Skeletal muscle cell (primary cell): ENCODE results near the gene DHTKD1.
"Not testable (repeated sequence)": the region's sequence is repeated elsewhere in the genome, so short reads cannot be mapped to it uniquely, and the experiment has no call there.

Experiments used
- DNase-seq: peaks from one replicate; pipeline ENCODE4 v3.0.0-alpha.2; 2010; ENCODE audit warnings: low read depth
- H3K4me3 ChIP-seq: 2 replicates; pipeline ENCODE4 v1.5.1; 2011; ENCODE audit warnings: low read depth, mild to moderate bottlenecking, control low read depth, low read length, moderate library complexity

DHTKD1 gene

GRCh38 chr10:12062754-12063482, 5.8 kb upstream of the DHTKD1 start:
- H3K4me3 ChIP-seq = no peak overlapping the region
- no peak for DNase-seq

GRCh38 chr10:12063483-12063818, 5.3 kb upstream of the DHTKD1 start:
- no peak overlapping the region for H3K4me3 ChIP-seq
- DNase-seq = no peak

- no peak overlapping the region for H3K4me3 ChIP-seq
- DNase-seq = peak; percentile 30
Observed at GRCh38 chr10:12067336-12067735, 1.4 kb upstream of the DHTKD1 start.

GRCh38 chr10:12071441-12071840, 2.7 kb downstream of the DHTKD1 start:
- H3K4me3 ChIP-seq, DNase-seq: not testable (repeated sequence)

GRCh38 chr10:12073526-12073925, 4.8 kb downstream of the DHTKD1 start:
- H3K4me3 ChIP-seq = no peak overlapping the region

GRCh38 chr10:12077580-12078180, 8.9 kb downstream of the DHTKD1 start:
- no peak overlapping the region for H3K4me3 ChIP-seq
- no peak for DNase-seq

More at GRCh38 chr10:12073526-12073925, 4.8 kb downstream of the DHTKD1 start:
- no peak for DNase-seq

GRCh38 chr10:12081470-12081869, 12.7 kb downstream of the DHTKD1 start:
- no peak overlapping the region for H3K4me3 ChIP-seq

GRCh38 chr10:12081879-12082557, 13.3 kb downstream of the DHTKD1 start:
- DNase-seq = peak; percentile 17

More at GRCh38 chr10:12081470-12081869, 12.7 kb downstream of the DHTKD1 start:
- no peak for DNase-seq

GRCh38 chr10:12088919-12089318, 20.2 kb downstream of the DHTKD1 start:
- H3K4me3 ChIP-seq = no peak overlapping the region
- DNase-seq = no peak

More at GRCh38 chr10:12081879-12082557, 13.3 kb downstream of the DHTKD1 start:
- H3K4me3 ChIP-seq = no peak overlapping the region

GRCh38 chr10:12091421-12091820, 22.7 kb downstream of the DHTKD1 start:
- no peak overlapping the region for H3K4me3 ChIP-seq
- no peak for DNase-seq

GRCh38 chr10:12097361-12097760, 28.6 kb downstream of the DHTKD1 start:
- DNase-seq = not testable (repeated sequence)

GRCh38 chr10:12097791-12098190, 29.0 kb downstream of the DHTKD1 start:
- DNase-seq = no peak
- no peak overlapping the region for H3K4me3 ChIP-seq

More at GRCh38 chr10:12097361-12097760, 28.6 kb downstream of the DHTKD1 start:
- H3K4me3 ChIP-seq = not testable (repeated sequence)

GRCh38 chr10:12098966-12099365, 30.2 kb downstream of the DHTKD1 start:
- DNase-seq = no peak
- H3K4me3 ChIP-seq = no peak overlapping the region

- DNase-seq = no peak
- no peak overlapping the region for H3K4me3 ChIP-seq
Observed at GRCh38 chr10:12103802-12104201, 35.0 kb downstream of the DHTKD1 start.

- no peak for DNase-seq
- H3K4me3 ChIP-seq = no peak overlapping the region
Observed at GRCh38 chr10:12107781-12108180, 39.0 kb downstream of the DHTKD1 start.

GRCh38 chr10:12109286-12109685, 40.5 kb downstream of the DHTKD1 start:
- no peak for DNase-seq

GRCh38 chr10:12111528-12111927, 42.8 kb downstream of the DHTKD1 start:
- DNase-seq = no peak
- no peak overlapping the region for H3K4me3 ChIP-seq

More at GRCh38 chr10:12109286-12109685, 40.5 kb downstream of the DHTKD1 start:
- no peak overlapping the region for H3K4me3 ChIP-seq

- no peak overlapping the region for H3K4me3 ChIP-seq
- no peak for DNase-seq
Observed at GRCh38 chr10:12113627-12114026, 44.9 kb downstream of the DHTKD1 start.

- H3K4me3 ChIP-seq = no peak overlapping the region
- no peak for DNase-seq
Observed at GRCh38 chr10:12121673-12122072, 52.9 kb downstream of the DHTKD1 start.
